GM13977 (cell line): ENCODE data around the gene PKP1.

ENCODE experiments used
- DNase-seq: peaks from one replicate; pipeline ENCODE4 v3.0.0; 2012; ENCODE audit warnings: low spot score
- in situ Hi-C: fragments of 300-500 bp; cut with MboI; formaldehyde crosslinking; loops from one replicate; pipeline ENCODE4 v1.12.0; 2022; ENCODE audit warnings: low sequenced_read_pairs, low pct_unique_long_range_greater_than_20kb, mixed read lengths, inconsistent platforms; ENCODE audit not compliant: unreplicated experiment
- TF ChIP-seq, protein P1 (sequence below): IDR thresholded peaks from 2 replicates; pipeline ENCODE4 v1.5.1; 2012; ENCODE audit warnings: mild to moderate bottlenecking, control low read depth; ENCODE audit not compliant: insufficient read depth; ENCODE audit errors: extremely low read depth, missing control alignments

The PKP1 gene

GRCh38 chr1:201270616-201271390 lies 12.5 kb upstream of the PKP1 start:
- TF ChIP-seq, protein P1, sequence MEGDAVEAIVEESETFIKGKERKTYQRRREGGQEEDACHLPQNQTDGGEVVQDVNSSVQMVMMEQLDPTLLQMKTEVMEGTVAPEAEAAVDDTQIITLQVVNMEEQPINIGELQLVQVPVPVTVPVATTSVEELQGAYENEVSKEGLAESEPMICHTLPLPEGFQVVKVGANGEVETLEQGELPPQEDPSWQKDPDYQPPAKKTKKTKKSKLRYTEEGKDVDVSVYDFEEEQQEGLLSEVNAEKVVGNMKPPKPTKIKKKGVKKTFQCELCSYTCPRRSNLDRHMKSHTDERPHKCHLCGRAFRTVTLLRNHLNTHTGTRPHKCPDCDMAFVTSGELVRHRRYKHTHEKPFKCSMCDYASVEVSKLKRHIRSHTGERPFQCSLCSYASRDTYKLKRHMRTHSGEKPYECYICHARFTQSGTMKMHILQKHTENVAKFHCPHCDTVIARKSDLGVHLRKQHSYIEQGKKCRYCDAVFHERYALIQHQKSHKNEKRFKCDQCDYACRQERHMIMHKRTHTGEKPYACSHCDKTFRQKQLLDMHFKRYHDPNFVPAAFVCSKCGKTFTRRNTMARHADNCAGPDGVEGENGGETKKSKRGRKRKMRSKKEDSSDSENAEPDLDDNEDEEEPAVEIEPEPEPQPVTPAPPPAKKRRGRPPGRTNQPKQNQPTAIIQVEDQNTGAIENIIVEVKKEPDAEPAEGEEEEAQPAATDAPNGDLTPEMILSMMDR, result no peak
- no peak for DNase-seq
- in situ Hi-C loops, result no loop called here

DNA sequence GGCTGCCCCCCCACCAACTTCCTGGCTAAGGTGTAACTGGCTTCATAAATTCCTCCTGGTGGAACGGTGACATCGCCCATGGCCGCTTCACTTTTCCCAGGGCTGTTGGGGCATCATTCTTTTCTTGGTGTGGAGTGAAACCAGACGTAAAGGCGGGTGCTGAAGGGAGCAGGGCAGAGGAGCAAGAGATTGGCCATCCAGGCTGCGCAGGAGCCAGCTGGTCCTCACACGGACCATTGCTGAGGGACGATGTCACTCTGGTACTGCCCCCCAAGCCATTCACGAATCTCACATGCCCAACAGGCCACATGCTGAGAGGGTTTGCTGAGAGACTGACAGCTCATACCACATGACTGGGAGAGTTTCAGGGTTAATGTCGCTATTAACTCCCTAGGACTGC lies 10.5 kb upstream of the PKP1 start:
- no peak for DNase-seq
- in situ Hi-C loops, result no loop called here
- TF ChIP-seq, protein P1, result no peak

GRCh38 chr1:201274616-201275252 lies 8.6 kb upstream of the PKP1 start:
- in situ Hi-C loops, result no loop called here
- TF ChIP-seq, protein P1, result no peak

GRCh38 chr1:201275253-201275666 lies 8.0 kb upstream of the PKP1 start:
- no peak for DNase-seq
- TF ChIP-seq, protein P1, result no peak
- in situ Hi-C loops, result no loop called here

More at GRCh38 chr1:201274616-201275252, 8.6 kb upstream of the PKP1 start:
- DNase-seq, result no peak

DNA sequence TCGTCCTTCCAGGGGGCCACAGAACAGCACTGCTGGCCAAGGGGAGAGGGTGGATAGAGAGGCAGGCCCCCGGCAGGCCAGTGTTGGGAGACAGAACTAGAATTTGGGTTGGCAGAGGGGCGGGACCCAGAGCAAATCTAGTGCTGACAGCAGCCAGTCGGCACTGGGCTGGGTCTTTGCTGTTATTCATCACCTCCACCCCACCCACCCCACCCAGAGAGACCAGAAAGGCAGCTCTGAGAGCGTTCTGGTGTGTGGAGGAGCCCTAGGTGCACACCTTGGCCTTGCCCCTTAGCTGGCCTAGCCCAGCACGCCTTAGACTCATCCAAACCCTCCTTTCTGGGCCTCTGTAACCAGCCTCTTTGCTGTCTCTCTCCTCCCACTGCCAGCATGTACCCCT lies 6.4 kb upstream of the PKP1 start:
- TF ChIP-seq, protein P1, result no peak
- in situ Hi-C loops, result no loop called here

GRCh38 chr1:201277441-201277840 lies 5.9 kb upstream of the PKP1 start:
- DNase-seq, result no peak
- TF ChIP-seq, protein P1, result no peak
- in situ Hi-C loops, result no loop called here

More for the DNA sequence above, 6.4 kb upstream of the PKP1 start:
- no peak for DNase-seq
